Lower leg skin (tissue), 4 donors: ENCODE results near the gene ZNF263. TPM values are rescaled to one million over a fixed set of nuclear protein-coding genes. Genes with fewer than 3 reads are reported as not detected.

Experiments
- DNase-seq, 2 donors: peaks; one replicate each; pipeline ENCODE4 v3.0.0-alpha.2; 2019; ENCODE audit warnings: low spot score in 2 of 2
- H3K4me3 ChIP-seq: fragments of 200-600 bp; sonication (generic); 2 replicates; pipeline ENCODE4 v1.5.1; 2017; ENCODE audit warnings: mild to moderate bottlenecking, low read depth; ENCODE audit not compliant: poor library complexity, severe bottlenecking
- CTCF ChIP-seq, 3 donors: fragments of 450-650 bp; IDR thresholded peaks; one replicate each; pipeline ENCODE4 v1.5.1; 2016; ENCODE audit warnings: antibody characterized with exemption in 3 of 3, mild to moderate bottlenecking in 3 of 3, moderate library complexity in 2 of 3
- POLR2A ChIP-seq, 2 donors: fragments of 450-650 bp; IDR thresholded peaks; one replicate each; pipeline ENCODE4 v1.6.1; 2016 to 2017; ENCODE audit warnings: antibody characterized with exemption in 2 of 2, mild to moderate bottlenecking in 1 of 2, moderate library complexity in 1 of 2
- WGBS, 2 donors: methylation state at CpG; one replicate each; pipeline ENCODE4 v1.1.5; 2018; 5-methylcytosine and 5-hydroxymethylcytosine counted together
- intact Hi-C: fragments of 100-400 bp; cut with DNase I; formaldehyde crosslinking; loops from one replicate; pipeline ENCODE4 v1.15.0; 2023; ENCODE audit warnings: low total_unique reads
- total RNA-seq, 4 donors: library from RNA; depleted of rRNA; stranded (reverse); fragments of >200 nt; gene quantifications; one replicate each; pipeline ENCODE4 v1.1.0, GENCODE V29; 2016

The ZNF263 gene
- total RNA-seq, 4 donors from 2014 or later: 40.4 to 62.3 (median 55.2) TPM

DNA sequence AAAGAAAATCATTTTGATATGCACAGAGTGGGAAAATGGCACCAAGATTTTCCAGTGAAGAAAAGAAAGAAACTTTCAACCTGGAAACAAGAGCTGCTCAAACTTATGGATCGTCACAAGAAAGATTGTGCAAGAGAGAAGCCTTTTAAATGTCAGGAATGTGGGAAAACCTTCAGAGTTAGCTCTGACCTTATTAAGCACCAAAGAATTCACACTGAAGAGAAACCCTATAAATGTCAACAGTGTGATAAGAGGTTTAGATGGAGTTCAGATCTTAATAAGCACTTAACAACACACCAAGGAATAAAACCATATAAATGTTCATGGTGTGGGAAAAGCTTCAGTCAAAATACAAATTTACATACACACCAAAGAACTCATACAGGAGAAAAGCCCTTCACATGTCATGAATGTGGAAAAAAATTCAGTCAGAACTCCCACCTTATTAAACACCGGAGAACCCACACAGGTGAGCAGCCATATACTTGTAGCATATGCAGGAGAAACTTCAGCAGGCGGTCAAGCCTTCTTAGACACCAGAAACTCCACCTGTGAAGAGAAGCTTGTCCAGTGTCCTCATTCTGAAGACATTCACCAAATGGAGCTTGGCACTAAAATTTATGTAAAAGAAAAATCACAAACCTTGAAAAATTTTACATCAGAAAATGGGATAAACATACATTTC lies 34.2 kb downstream of the ZNF263 start:
- intact Hi-C loops: no loop called here
- no peak overlapping the region for H3K4me3 ChIP-seq

DNA sequence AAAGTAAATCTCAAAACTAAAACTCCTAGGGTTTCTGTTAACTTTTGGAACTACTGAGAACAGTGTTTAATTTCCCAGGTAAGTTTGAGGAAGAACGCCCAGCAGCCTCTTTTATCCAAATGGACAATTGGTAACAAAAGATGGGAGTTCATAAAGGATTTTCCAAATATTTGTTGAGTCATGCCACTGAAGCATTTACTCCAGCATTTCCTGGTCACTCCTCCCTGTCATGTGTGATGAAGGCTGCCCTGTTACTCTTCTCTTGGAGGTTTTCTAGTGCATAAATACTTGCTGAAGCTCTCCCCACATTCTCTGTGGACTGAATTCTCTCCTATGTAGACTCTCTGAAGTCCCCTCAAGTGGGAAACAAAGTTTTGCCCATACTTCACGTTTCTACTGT lies 38.5 kb downstream of the ZNF263 start:
- WGBS, 2 donors: 63 to 79% methylated on average over 2 of the region's 2 CpGs
- intact Hi-C loops: no loop called here
- H3K4me3 ChIP-seq: no peak overlapping the region
- TF ChIP-seq POLR2A (IDR thresholded peaks at IDR 0.05): no peak
- no peak for TF ChIP-seq CTCF (IDR thresholded peaks at IDR 0.05)
- no peak for DNase-seq

More for the DNA sequence above, 34.2 kb downstream of the ZNF263 start:
- 95 to 96% methylated on average over 3 of the region's 3 CpGs for WGBS, 2 donors
- TF ChIP-seq CTCF (IDR thresholded peaks at IDR 0.05) (no peak), POLR2A (IDR thresholded peaks at IDR 0.05) (no peak)
- no peak for DNase-seq

DNA sequence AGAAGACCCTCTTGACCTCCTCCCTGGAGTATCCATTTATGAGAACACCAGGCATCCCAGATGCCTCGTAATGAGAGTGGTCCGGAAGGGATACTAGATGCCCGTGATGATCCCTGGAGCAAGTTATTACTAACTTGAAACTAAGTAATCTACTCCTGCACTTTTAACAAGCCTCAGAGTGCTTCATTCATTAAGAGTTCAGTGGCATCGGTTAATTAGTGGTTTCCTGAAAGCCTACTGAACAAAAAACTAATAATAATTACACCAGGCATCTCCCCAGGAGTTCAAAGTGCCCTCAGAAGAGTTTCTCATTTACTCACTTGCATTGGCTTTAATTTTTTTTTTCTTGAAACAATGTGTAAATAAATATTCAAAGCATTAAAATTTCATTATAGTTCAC lies 44.2 kb downstream of the ZNF263 start:
- no peak for TF ChIP-seq POLR2A (IDR thresholded peaks at IDR 0.05)
- no peak for TF ChIP-seq CTCF (IDR thresholded peaks at IDR 0.05)
- DNase-seq: no peak
- H3K4me3 ChIP-seq: no peak overlapping the region
- intact Hi-C loops: no loop called here
- WGBS, 2 donors: 81 to 84% methylated on average over 4 of the region's 4 CpGs

GRCh38 chr16:3328104-3328503 lies 44.8 kb downstream of the ZNF263 start:
- intact Hi-C loops: no loop called here
- DNase-seq: no peak
- TF ChIP-seq CTCF (IDR thresholded peaks at IDR 0.05) (no peak), POLR2A (IDR thresholded peaks at IDR 0.05) (no peak)
- WGBS, 2 donors: 44 to 67% methylated on average over 3 of the region's 3 CpGs
- H3K4me3 ChIP-seq: no peak overlapping the region

- DNase-seq: no peak
- 45 to 55% methylated on average over 2 of the region's 2 CpGs for WGBS, 2 donors
Measured at GRCh38 chr16:3328643-3329042, 45.4 kb downstream of the ZNF263 start.

More at GRCh38 chr16:3328643-3329042, 45.4 kb downstream of the ZNF263 start:
- TF ChIP-seq CTCF (IDR thresholded peaks at IDR 0.05) (no peak), POLR2A (IDR thresholded peaks at IDR 0.05) (no peak)
- intact Hi-C loops: no loop called here
- H3K4me3 ChIP-seq: no peak overlapping the region

Other genes starting within 250 kb of the ZNF263 start
- 100 to 1,000 TPM in 3 of 4 donors, 10 to 100 TPM in 1; 87.2 to 115 (median 106) TPM for gene BICDL2, start 246.5 kb upstream of the ZNF263 start, total RNA-seq
- gene MMP25, start 236.9 kb upstream of the ZNF263 start, total RNA-seq: under 1 TPM in 3 of 4 donors, not detected in 1; 0.30 to 0.81 (median 0.49) TPM
- 1 to 10 TPM in 3 of 4 donors, under 1 TPM in 1; 0.80 to 7.2 (median 5.1) TPM for gene IL32, start 217.9 kb upstream of the ZNF263 start, total RNA-seq
- gene ZSCAN10, start 184.2 kb upstream of the ZNF263 start, total RNA-seq: not detected
- 10 to 100 TPM; 15.1 to 25.3 (median 18.5) TPM for gene ZNF205, start 170.9 kb upstream of the ZNF263 start, total RNA-seq
- gene ZNF213, start 148.5 kb upstream of the ZNF263 start, total RNA-seq: 10 to 100 TPM; 10.7 to 18.0 (median 14.6) TPM
- gene OR1F1, start 95.3 kb upstream of the ZNF263 start, total RNA-seq: not detected
- 1 to 10 TPM; 2.2 to 5.7 (median 3.9) TPM for gene ZNF200, start 48.3 kb upstream of the ZNF263 start, total RNA-seq
- gene MEFV, start 26.9 kb upstream of the ZNF263 start, total RNA-seq: 1 to 10 TPM in 2 of 4 donors, under 1 TPM in 2; 0.80 to 3.3 (median 1.8) TPM
- gene TIGD7, start 21.9 kb downstream of the ZNF263 start, total RNA-seq: 1 to 10 TPM; 1.9 to 6.9 (median 3.0) TPM
- 10 to 100 TPM; 13.3 to 23.5 (median 18.2) TPM for gene ZNF75A, start 22.0 kb downstream of the ZNF263 start, total RNA-seq
- under 1 TPM in 2 of 4 donors, not detected in 2; 0.39 to 0.88 TPM for gene OR2C1, start 72.4 kb downstream of the ZNF263 start, total RNA-seq
- gene ZSCAN32, start 117.5 kb downstream of the ZNF263 start, total RNA-seq: 10 to 100 TPM in 2 of 4 donors, 1 to 10 TPM in 2; 8.2 to 16.4 (median 11.7) TPM
- gene ZNF174, start 117.7 kb downstream of the ZNF263 start, total RNA-seq: 10 to 100 TPM; 12.3 to 16.4 (median 13.4) TPM
- 1 to 10 TPM; 2.1 to 3.2 (median 2.5) TPM for gene ZNF597, start 160.0 kb downstream of the ZNF263 start, total RNA-seq
- 10 to 100 TPM; 21.2 to 42.2 (median 24.8) TPM for gene NAA60, start 160.2 kb downstream of the ZNF263 start, total RNA-seq
- gene C16orf90, start 212.0 kb downstream of the ZNF263 start, total RNA-seq: not detected
- 10 to 100 TPM in 2 of 4 donors, 1 to 10 TPM in 2; 4.3 to 21.8 (median 11.7) TPM for gene CLUAP1, start 217.5 kb downstream of the ZNF263 start, total RNA-seq